GM12872 (cell line): ENCODE data around the gene FAM187B.

Experiments
- TF ChIP-seq, protein P1 (sequence below): IDR thresholded peaks from 3 replicates; pipeline ENCODE4 v1.5.1; 2011; ENCODE audit warnings: low read depth, mild to moderate bottlenecking, low read length, moderate library complexity; ENCODE audit not compliant: insufficient read depth

The FAM187B gene

DNA sequence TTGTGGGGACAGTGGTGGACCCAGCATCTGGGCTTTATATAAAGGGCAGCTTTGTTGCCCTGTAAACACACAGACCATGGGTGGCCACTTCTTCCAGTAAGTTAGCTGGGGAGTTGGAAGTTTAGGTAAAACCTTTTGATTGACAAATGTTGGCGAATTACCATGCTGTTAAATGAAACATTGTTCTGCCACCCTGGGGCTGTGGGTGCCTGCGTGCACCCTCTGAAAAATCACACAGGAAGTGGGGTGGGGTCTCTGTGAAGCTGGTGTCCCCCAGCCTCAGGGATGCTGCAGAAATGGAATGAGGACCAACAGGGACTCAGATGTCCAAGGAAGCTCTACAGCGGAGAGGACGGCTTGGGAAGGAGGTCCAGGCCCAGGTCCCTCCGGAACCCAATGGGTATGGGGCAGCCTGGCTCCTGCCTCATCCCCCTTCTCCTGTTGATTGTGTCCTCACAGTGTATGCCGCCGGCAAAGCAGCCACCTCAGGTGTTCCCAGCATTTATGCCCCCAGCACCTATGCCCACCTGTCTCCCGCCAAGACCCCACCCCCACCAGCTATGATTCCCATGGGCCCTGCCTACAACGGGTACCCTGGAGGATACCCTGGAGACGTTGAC lies 37.5 kb upstream of the FAM187B start:
- TF ChIP-seq, protein P1, sequence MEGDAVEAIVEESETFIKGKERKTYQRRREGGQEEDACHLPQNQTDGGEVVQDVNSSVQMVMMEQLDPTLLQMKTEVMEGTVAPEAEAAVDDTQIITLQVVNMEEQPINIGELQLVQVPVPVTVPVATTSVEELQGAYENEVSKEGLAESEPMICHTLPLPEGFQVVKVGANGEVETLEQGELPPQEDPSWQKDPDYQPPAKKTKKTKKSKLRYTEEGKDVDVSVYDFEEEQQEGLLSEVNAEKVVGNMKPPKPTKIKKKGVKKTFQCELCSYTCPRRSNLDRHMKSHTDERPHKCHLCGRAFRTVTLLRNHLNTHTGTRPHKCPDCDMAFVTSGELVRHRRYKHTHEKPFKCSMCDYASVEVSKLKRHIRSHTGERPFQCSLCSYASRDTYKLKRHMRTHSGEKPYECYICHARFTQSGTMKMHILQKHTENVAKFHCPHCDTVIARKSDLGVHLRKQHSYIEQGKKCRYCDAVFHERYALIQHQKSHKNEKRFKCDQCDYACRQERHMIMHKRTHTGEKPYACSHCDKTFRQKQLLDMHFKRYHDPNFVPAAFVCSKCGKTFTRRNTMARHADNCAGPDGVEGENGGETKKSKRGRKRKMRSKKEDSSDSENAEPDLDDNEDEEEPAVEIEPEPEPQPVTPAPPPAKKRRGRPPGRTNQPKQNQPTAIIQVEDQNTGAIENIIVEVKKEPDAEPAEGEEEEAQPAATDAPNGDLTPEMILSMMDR, result no peak

GRCh38 chr19:35265126-35265899 lies 36.8 kb upstream of the FAM187B start:
- TF ChIP-seq, protein P1, result no peak

- TF ChIP-seq, protein P1, result no peak
Observed at GRCh38 chr19:35264268-35265125, 36.0 kb upstream of the FAM187B start.

DNA sequence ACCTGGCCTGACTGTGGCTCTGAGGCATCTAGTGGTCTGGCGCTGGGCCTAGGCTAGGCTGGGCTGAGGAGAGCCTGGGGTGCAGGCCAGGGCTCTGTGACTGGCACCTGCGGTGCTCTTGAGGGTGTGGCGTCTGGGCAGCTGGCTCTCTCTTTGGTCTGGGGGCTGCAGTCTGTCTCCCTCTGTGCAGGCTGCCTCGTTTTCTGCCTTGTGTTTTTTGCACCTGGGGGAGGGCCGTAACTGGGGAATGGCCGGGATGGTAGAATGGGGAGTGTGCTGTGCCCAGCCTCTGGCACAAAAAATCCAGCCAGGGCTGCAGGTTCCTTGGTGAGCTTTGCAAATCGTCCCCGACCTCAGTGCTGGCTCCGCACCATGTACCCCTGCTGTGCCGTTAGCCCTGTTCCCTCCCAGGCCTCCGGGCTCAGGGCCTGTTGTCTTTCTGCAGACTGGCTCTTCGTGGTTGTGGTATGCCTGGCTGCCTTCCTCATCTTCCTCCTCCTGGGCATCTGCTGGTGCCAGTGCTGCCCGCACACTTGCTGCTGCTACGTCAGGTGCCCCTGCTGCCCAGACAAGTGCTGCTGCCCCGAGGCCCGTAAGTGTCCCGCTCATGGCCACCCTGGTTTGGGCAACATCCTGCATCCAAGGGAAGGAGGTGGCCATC lies 33.7 kb upstream of the FAM187B start:
- TF ChIP-seq, protein P1, result no peak

GRCh38 chr19:35261356-35262100 lies 33.0 kb upstream of the FAM187B start:
- TF ChIP-seq, protein P1, result no peak

- TF ChIP-seq, protein P1, result no peak
Observed at GRCh38 chr19:35260694-35261304, 32.3 kb upstream of the FAM187B start.
